Epithelial cell of proximal tubule (primary cell): Measurements from ENCODE around the gene CEP95. TPM values are rescaled to one million over a fixed set of nuclear protein-coding genes. Genes with fewer than 3 reads are reported as not detected.
"Not testable (repeated sequence)": the region's sequence is repeated elsewhere in the genome, so short reads cannot be mapped to it uniquely, and the experiment has no call there.

Source experiments
- DNase-seq: peaks from one replicate; pipeline ENCODE4 v3.0.0-alpha.2; 2011; ENCODE audit warnings: low read depth
- H3K4me3 ChIP-seq: 2 replicates; pipeline ENCODE4 v1.5.1; 2011; ENCODE audit warnings: low read depth, mild to moderate bottlenecking, low read length
- CTCF ChIP-seq: conservative IDR thresholded peaks from 2 replicates; pipeline ENCODE4 v1.5.1; 2012; ENCODE audit warnings: low read depth, mild to moderate bottlenecking, low read length
- total RNA-seq: library from RNA; depleted of rRNA; stranded (reverse); fragments of >200 nt; gene quantifications from 2 replicates; pipeline ENCODE4 v1.2.3, GENCODE V29; 2015

Gene CEP95
- total RNA-seq, 1 donor from 2014 or later: 11.6 TPM

DNA sequence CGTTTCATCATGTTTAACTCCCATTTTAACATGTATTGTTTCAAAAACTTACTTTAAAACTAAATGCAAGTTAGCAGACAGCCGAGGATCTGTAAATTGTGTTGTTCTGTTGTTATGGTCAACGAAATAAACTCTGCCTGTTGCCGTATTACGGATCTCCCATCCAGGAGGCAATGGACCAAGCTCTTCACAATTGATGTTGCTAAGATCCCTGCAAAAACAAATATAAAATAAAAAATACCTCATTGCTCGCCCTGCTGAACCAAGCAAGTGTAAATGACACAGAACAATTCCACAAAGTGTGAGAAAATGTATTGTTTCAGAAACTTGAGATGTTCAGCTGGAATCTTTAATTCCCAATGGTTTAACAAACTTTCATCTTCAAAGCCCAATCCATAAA lies 65.0 kb downstream of the CEP95 start:
- DNase-seq: no peak
- TF ChIP-seq CTCF: no peak
- H3K4me3 ChIP-seq: no peak overlapping the region

GRCh38 chr17:64572682-64573154 lies 65.9 kb downstream of the CEP95 start:
- TF ChIP-seq CTCF: no peak

DNA sequence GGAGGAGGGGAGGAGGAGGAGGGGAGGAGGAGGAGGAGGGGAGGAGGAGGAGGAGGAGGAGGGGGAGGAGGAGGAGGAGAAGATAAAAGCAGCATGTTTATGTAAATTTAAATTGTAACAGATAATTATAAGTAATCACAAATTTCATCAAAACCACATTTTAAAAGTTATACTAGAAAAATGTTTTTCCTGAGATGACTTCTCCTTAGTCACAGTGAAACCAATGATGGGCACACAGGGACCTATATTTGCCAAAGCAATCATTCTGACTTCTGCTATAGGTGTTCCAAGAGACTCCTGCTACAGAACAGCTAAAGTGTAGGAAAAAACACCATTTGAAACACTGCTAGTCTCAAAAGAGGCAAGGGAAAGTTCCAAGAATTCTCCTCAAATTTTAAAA lies 66.4 kb downstream of the CEP95 start:
- DNase-seq: no peak
- TF ChIP-seq CTCF: no peak
- H3K4me3 ChIP-seq: no peak overlapping the region

More at GRCh38 chr17:64572682-64573154, 65.9 kb downstream of the CEP95 start:
- no peak for DNase-seq
- H3K4me3 ChIP-seq: no peak overlapping the region

DNA sequence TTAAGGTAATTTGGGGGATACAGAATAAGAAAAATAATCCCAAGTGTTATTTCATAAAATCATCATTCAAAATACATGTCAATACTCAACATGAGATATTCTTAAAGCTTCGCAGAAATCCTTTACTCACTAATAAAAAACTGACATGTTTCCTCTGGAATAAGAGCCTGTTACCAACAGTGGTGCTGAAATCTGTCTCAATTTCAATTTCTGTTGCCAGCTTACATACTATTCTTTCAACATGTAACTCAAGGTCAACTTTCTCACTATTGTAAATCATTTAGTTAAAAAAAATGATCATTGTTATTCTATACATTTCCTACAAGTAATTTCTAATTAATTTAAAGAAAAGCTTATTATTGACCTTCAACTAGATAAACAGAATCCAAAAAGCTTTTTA lies 67.9 kb downstream of the CEP95 start:
- TF ChIP-seq CTCF: no peak
- no peak overlapping the region for H3K4me3 ChIP-seq
- no peak for DNase-seq

DNA sequence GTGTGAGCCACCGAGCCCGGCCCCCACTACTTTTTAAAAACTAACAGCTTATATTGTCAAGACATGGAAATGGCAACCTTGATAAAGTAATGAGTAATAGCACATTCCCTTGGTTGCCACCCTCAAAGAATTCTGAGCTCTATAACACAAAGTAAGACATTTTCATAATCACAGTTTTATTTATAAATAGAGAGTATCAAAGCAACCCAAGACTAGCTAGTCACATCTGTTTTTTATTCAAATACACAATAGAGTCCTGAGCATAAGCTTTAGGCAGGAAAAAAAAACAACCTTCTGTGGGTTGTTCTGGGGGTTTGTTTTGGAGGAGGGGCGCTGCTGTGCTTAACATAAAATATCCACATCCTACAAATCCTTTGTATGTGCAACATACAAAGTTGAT lies 68.7 kb downstream of the CEP95 start:
- no peak for TF ChIP-seq CTCF
- no peak for DNase-seq

GRCh38 chr17:64577025-64577424 lies 70.2 kb downstream of the CEP95 start:
- not testable (repeated sequence) for DNase-seq, H3K4me3 ChIP-seq

More for the DNA sequence above, 68.7 kb downstream of the CEP95 start:
- H3K4me3 ChIP-seq: no peak overlapping the region

- no peak overlapping the region for H3K4me3 ChIP-seq
- no peak for TF ChIP-seq CTCF
- DNase-seq: no peak
Measured at GRCh38 chr17:64579917-64580316, 73.1 kb downstream of the CEP95 start.
